ENCODE data around the gene SUMO4. TPM values are rescaled to one million over a fixed set of nuclear protein-coding genes. Genes with fewer than 3 reads are reported as not detected.

Gene SUMO4
- polyA plus RNA-seq, 3 donors = 0.22 to 0.29 (median 0.27) TPM

GRCh38 chr6:149364557-149364956 lies 35.5 kb upstream of the SUMO4 start:
- Mint-ChIP-seq H3K9me3 (peaks cover 1 to 7% (median 4%) of the 10 kb centered on the region in 7 donors), H3K4me3 (no peak overlapping the region), H3K36me3 (peaks cover 14 to 31% of the 10 kb centered on the region in 2 donors), H3K27me3 (ENCODE audit: low read depth in 3 of 3) (no peaks in the 10 kb centered on the region), H3K27ac (no peak overlapping the region), H3K4me1 (peaks cover 34% of the 10 kb centered on the region)
- DNase-seq = no peak
- intact Hi-C loops (cut with micrococcal nuclease) = no loop called here
- peaks cover 100% of the 10 kb centered on the region for H3K79me2 ChIP-seq (ENCODE audit: insufficient read depth, low read length)
- H4K20me1 ChIP-seq (ENCODE audit: insufficient read depth, low read length) = peaks cover 100% of the 10 kb centered on the region
- peak overlapping the region in 1 of 2 donors; percentile 10 for H3K27ac ChIP-seq (ENCODE audit: low read depth in 1 of 2, low read length in 2 of 2)
- no peak overlapping the region for H3K4me2 ChIP-seq (replicated peaks; ENCODE audit: extremely low read depth, low read length, poor library complexity, severe bottlenecking)
- H2AFZ ChIP-seq (ENCODE audit: insufficient read depth, low read depth, low read length, poor library complexity, severe bottlenecking) = no peak overlapping the region
- no peaks in the 10 kb centered on the region for H3K36me3 ChIP-seq (replicated peaks in 1 of 2; ENCODE audit: control insufficient read depth in 1 of 2, insufficient read depth in 2 of 2, low read length in 2 of 2)
- WGBS (ENCODE audit: insufficient coverage) = no CpG with 5 or more reads among the region's 2 CpGs
- TF ChIP-seq CTCF (IDR thresholded peaks at IDR 0.05) = no peak
- H3K4me1 ChIP-seq (ENCODE audit: control insufficient read depth in 1 of 2, insufficient read depth in 2 of 2, low read length in 2 of 2) = peaks cover 2 to 12% of the 10 kb centered on the region in 2 donors
- H3K9me3 ChIP-seq (replicated peaks in 1 of 2; ENCODE audit: control insufficient read depth in 1 of 2, insufficient read depth in 1 of 2, low read length in 2 of 2) = no peaks in the 10 kb centered on the region
- no peaks in the 10 kb centered on the region for H3K27me3 ChIP-seq (ENCODE audit: control insufficient read depth in 2 of 2, insufficient read depth in 2 of 2, low read length in 2 of 2)
- H3K4me3 ChIP-seq (replicated peaks in 1 of 3; ENCODE audit: low read depth in 2 of 3, low read length in 3 of 3) = no peak overlapping the region
- no peak overlapping the region for H3K9ac ChIP-seq (ENCODE audit: insufficient read depth, low read length, poor library complexity, severe bottlenecking)

GRCh38 chr6:149365197-149365596 lies 34.9 kb upstream of the SUMO4 start:
- peaks cover 0 to 6% of the 10 kb centered on the region in 2 donors for H3K36me3 ChIP-seq (replicated peaks in 1 of 2; ENCODE audit: control insufficient read depth in 1 of 2, insufficient read depth in 2 of 2, low read length in 2 of 2)
- H3K4me1 ChIP-seq (ENCODE audit: control insufficient read depth in 1 of 2, insufficient read depth in 2 of 2, low read length in 2 of 2) = peaks cover 1 to 6% of the 10 kb centered on the region in 2 donors
- no peak for TF ChIP-seq CTCF (IDR thresholded peaks at IDR 0.05)
- H3K4me2 ChIP-seq (replicated peaks; ENCODE audit: extremely low read depth, low read length, poor library complexity, severe bottlenecking) = no peak overlapping the region
- Mint-ChIP-seq H3K4me3 (no peak overlapping the region), H3K27me3 (ENCODE audit: low read depth in 3 of 3) (no peaks in the 10 kb centered on the region), H3K27ac (no peak overlapping the region), H3K4me1 (peaks cover 32% of the 10 kb centered on the region), H3K9me3 (peaks cover under 1 to 5% (median 1%) of the 10 kb centered on the region in 7 donors), H3K36me3 (peaks cover 14 to 33% of the 10 kb centered on the region in 2 donors)
- H3K27me3 ChIP-seq (ENCODE audit: control insufficient read depth in 2 of 2, insufficient read depth in 2 of 2, low read length in 2 of 2) = no peaks in the 10 kb centered on the region
- intact Hi-C loops (cut with micrococcal nuclease) = no loop called here
- H3K9ac ChIP-seq (ENCODE audit: insufficient read depth, low read length, poor library complexity, severe bottlenecking) = no peak overlapping the region
- no peak overlapping the region for H3K27ac ChIP-seq (ENCODE audit: low read depth in 1 of 2, low read length in 2 of 2)
- no peak overlapping the region for H2AFZ ChIP-seq (ENCODE audit: insufficient read depth, low read depth, low read length, poor library complexity, severe bottlenecking)
- no peak overlapping the region for H3K4me3 ChIP-seq (replicated peaks in 1 of 3; ENCODE audit: low read depth in 2 of 3, low read length in 3 of 3)
- H4K20me1 ChIP-seq (ENCODE audit: insufficient read depth, low read length) = peaks cover 100% of the 10 kb centered on the region
- no peak for DNase-seq
- peaks cover 100% of the 10 kb centered on the region for H3K79me2 ChIP-seq (ENCODE audit: insufficient read depth, low read length)
- H3K9me3 ChIP-seq (replicated peaks in 1 of 2; ENCODE audit: control insufficient read depth in 1 of 2, insufficient read depth in 1 of 2, low read length in 2 of 2) = no peaks in the 10 kb centered on the region

Data from CD14-positive monocyte (primary cell).